G401.6 (cell line): ENCODE data around the gene NHSL2.
"Not testable (repeated sequence)": the region's sequence is repeated elsewhere in the genome, so short reads cannot be mapped to it uniquely, and the experiment has no call there.

Source experiments
- FAIRE-seq: peaks from 2 replicates; lab custom pipeline; 2012; peaks lifted over from hg19 to GRCh38; lab: Jason Lieb, UNC

The NHSL2 gene

DNA sequence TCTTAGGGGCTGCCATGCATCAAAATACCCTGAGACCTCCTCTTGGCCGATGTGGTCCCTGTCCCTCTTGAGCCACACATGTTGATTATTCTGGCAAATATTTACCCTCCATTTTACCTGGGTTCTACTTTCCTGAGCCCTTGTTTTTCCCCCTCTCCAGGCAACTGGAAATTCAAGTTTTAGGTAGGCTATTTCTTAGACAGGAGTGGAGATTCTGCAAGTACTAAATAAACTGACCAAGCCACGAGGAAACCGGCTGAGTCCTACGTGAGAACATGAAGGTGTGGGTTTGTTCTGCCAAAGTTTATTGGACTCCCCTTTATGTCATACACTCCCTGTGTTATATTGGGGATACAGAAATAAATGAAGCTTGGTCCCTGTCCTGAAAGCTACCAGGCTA, 133.0 kb downstream of the NHSL2 start:
- FAIRE-seq = no peak

DNA sequence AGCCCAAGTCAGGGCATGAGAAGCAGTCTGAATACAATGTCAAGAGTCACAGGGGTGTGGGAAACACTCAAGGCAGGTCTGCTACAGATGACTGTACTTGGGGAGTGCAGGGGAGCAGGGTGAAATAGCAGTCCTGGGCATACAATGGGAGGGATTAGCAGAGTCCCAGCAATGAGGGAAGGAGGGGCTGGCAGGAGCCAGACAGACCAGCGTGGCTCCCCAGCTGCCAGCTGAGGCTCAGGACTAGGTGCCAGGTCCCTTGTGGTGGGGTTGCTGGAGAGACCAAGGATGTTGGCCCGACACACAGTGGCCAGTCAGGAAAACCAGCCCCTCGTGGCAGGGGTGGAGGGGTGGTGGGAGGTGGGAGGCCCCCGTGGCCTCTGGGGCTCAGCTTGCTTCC, 134.5 kb downstream of the NHSL2 start:
- FAIRE-seq = no peak

DNA sequence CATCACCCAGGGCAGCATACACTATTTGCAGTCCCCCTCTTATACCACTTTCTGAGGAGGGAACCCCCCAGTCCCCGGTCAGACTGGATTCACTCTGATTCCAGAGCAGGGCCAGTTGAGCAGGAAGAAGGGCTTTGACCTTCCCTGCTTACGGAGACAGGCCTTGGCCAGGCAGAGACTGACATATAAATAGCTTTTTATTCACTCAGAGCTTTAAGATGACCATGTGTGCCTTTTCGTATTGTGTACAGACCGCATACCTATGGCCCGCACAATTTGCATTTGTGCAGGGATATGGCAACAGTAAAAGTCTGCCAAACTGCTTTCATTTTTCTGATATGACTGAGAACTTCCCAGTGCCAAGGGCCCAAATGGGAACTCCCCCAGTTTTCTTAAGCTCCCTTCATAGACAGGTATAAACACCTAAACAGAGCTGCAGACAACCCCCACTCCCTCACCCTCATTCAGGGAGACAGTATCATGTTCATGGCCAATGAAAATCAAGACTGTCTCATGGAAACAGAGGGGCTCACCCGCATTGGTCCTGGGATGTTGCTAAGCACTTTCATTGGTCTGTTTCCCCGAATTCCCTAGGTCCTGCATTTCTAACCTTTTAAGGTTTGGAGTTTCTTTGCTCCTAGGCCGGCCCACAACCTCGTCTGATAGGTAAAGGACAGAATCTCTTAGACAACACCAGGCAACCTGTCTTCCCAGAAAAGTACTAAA, 135.1 kb downstream of the NHSL2 start:
- FAIRE-seq = no peak

DNA sequence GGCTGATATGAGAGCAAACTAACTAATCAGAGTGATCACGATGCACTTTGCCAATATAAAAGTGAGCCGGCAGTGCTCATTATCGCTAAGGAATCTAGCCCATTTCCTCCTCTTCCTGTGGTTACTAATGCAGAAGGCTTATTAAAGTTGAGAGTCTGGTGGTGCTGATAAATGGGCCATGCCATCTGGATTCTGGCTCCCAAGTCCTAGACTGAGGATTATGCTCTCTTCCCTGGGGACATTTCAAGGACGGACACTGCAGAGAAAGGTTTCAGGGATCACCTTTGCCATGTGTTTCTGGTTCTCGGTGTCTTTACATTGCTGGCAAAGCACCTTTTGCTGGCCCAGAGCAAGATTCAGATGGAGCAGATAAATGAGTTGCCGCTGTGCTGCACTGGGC, 135.8 kb downstream of the NHSL2 start:
- FAIRE-seq = no peak

DNA sequence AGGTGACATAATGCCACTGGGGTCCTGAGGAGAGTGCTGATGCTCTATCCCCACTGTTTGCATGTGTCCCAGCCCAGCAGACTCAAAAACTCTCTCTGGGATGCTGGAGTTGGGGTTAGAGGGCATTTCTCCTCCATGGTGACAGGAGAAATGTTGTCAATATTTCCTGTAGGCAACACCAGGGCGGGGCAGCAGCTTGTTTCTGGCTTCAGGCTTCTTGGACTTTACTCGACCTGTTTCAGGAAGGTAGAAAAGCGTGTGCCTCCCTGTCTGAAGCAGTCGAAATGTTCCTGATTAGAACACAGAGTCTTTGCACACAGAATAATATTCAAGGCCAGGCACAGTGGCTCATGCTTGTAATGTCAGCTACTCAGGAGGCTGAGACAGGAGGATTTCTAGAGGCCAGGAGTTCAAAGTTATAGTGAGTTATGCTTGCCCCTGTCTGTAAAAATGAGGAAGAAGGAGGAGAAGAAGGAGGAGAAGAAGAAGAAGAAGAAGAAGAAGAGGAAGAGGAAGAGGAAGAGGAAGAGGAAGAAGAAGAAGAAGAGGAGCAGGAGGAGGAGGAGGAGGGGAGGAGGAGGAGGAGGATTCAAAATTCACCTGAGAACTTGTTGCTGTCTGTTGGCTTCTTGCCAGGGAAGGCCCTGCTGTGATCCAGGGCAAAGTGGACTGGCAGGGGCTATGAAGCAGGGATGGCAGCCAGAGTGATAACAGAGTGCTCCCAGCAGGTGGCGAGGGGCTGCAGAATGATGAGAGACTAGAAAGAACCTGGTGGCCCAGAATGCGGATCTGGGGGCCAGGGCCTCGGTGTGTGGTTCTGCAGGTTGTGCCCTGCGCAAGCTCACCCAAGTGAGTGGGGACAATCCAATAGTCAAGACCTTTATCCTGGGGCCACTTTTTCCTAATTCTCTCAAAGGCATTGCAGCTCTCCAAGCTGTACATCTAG, 138.1 kb downstream of the NHSL2 start:
- no peak for FAIRE-seq

DNA sequence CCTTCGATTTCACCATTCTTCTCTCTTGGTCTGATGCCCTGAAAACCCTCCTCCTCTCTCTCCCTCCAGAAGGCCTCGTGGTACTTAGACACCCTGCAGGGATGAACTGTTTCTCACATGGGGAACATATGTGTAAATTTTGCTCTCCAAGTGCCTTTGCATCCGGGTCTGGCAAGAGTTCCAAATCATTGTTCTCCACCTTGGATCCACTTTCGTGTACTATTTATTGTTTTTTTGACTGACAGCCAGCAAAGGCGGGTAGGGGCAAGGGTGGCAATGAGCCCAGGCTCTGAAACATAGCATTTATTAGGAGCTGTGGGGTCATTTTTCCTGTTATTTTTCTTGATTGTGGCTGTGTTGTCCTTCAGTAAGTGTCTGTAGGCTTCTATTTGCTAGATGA, 139.4 kb downstream of the NHSL2 start:
- FAIRE-seq = no peak

DNA sequence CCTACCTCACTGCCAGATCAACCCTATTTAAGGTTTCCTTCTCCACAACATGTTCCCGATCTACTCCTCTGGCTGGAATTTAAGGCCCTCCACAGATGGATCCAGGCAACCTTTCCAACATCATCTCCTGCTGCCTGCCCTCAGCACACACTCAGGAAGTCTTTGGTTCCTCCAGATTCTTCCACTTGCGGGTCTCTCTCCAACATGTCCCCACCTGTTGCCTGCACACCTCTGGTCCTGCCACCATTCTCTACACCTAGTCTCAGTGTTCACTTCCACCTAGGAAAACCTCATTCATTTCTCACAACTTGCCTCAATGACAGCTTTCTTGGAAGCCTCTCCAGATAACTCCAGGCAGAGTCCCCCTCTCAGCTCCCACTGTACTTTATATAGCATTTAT, 140.9 kb downstream of the NHSL2 start:
- no peak for FAIRE-seq

DNA sequence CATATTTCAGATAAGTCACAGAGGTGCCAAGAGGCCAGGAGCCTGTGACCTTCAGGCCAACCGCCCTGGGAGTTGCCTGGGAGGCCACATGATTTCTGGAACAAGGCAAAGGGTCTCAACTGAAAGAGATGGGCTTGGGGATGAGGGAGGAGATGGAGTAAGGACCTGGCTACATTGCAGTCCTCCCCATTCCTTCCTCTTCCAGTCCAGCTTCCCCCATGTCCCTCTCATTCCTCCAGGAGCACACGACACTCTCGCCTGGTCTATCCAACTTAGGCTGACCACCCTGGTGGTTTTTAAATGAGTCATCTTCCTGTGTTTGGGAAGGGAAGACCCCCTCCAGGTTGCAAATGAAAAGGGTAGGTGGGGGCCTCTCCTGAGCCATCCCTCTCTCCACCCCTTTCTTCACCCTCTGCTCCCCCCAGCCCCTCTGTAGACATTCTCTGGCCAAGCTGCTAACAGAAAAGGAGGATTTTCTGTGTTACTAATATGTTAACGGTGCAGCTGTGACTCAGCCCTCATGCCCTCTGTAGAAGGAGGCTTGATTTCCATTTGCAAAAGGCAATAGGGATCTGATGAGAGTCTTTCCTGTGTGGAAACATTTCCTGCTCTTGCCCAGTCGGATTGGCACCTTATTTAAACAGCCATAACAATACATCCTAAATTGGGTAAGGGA, 141.9 kb downstream of the NHSL2 start:
- FAIRE-seq = no peak

DNA sequence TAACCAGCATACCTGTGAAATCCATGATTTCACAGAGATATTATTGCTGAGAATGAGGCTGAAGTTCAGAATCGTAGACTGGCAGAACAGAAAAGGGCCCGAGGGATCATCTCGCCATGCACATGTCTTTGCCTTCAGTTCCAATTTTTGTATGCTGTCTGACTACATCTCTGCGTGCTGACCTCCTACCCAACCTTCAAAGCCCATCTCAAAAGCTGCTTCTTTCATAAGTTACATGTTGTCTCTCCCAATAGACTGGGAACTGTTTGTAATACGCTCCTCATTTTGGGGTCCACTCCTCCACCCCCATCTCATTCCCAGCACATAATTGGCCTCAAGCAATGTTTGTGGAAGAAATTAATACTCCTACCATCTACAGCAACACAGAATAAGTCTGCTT, 142.9 kb downstream of the NHSL2 start:
- FAIRE-seq = no peak

DNA sequence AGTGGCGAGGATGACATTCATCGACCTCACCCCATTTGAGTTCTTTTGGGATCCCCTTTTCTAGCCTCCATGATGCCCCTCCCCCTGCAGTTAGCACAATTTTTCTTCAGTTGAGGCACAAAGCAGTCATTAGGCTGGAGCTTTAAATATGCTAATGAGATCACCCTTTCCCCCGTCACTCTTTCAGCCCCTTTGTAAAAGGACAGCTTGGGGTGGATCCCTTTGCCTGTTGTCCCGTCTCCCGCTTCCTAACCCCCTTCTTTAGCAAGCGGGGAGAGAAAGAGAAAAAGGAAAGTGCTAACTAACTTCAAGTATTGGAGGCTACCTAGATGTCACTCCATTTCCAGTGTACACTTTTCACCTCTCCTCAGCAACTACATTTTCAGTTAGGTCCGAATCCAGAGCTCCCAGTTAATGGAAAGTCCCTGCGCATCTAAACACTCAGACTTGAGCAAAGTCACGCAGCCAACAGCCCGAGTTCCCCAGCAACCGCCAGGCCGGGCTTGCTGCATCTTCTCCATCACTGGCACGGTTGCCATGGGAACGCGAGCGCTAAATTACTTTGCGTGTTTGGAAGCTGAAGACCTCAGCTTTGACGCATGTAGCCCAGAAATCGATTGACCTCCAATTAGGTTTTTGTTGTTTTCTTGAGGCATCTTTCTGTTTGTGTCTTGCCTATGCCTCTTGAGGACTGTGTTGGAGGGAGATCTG, 144.3 kb downstream of the NHSL2 start:
- FAIRE-seq = no peak

DNA sequence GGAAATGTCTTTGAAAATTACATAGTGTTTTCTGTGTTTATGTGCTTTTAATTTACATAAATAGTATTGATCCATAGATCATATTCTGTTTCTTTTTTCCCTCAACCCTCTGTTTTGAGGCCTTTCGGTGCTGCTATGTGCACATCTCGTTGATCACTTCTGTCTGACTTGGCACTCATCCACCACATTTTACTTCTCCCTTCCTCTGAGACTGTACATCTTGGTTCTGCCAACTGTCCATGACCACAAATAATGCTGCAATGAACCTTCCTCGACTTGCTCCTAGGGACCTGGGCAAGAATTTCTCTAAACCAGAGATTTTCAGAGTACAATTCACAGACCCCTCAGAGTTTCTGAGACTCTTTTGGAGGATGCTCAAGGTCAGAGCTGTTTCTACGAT, 146.7 kb downstream of the NHSL2 start:
- FAIRE-seq = no peak

DNA sequence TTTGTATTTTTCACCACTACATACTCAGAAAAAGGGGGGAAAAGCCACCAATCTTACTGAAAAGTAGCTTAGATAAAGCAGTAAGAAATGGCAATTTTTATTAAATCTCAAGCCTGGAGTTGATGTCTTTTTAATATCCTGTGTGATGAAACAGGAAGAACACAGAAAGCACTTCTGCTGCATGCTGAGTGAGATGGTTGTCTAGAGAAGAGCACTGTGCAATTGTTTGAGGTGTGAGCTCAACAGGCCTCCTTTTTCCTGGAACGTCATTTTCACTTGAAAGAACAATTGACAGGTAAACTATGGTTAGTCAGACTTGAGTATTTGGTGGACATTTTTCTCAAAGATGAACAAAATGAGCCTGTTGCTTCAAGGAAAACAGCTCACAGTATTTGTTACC, 147.2 kb downstream of the NHSL2 start:
- FAIRE-seq = no peak

DNA sequence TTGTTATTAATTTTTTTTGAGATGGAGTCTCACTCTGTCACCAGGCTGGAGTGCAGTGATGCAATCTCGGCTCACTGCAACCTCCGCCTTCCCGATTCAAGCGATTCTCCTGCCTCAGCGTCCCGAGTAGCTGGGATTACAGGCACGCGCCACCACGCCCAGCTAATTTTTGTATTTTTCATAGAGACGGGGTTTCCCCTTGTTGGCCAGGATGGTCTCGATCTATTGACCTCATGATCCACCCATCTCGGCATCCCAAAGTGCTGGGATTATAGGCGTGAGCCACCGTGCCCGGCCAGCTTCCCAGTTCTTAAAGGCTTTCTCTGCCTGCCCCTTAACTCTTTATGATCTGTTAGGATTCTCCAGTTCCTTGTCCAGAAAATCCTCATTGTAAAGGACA, 147.7 kb downstream of the NHSL2 start:
- not testable (repeated sequence) for FAIRE-seq

DNA sequence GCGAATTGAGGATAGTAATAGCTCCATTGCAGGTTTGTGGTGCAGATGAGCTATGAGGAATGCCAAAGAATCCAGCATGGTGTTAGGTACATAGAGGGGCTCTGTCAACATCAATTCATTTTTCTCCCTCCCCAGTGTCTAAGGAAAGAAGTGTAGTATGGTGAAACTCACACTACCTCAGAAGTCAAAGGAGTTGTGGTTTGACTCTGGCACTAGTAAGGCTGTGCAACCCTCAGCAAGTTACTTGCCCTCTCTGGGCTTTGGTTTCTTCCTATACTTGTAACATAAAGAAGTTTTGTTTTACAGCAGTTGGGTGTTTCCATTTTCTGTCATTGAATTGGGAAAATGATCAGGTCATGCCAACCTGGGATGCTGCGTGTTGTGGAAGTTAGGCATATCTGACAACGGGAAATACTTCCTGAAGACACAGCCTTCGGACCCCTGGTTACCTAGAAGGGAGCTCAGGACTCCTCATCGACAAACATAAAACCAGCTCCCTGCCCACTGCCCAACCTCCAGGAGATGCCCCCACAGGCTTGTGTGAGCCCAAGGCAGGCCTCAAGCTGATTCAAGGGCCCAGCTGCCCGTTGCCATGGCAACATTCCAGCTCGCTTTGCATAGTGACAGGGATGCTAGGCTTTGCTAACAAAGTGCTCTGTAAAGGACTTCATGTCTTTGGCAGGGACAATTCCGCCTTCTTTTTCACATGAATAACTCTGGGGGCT, 149.7 kb downstream of the NHSL2 start:
- no peak for FAIRE-seq

DNA sequence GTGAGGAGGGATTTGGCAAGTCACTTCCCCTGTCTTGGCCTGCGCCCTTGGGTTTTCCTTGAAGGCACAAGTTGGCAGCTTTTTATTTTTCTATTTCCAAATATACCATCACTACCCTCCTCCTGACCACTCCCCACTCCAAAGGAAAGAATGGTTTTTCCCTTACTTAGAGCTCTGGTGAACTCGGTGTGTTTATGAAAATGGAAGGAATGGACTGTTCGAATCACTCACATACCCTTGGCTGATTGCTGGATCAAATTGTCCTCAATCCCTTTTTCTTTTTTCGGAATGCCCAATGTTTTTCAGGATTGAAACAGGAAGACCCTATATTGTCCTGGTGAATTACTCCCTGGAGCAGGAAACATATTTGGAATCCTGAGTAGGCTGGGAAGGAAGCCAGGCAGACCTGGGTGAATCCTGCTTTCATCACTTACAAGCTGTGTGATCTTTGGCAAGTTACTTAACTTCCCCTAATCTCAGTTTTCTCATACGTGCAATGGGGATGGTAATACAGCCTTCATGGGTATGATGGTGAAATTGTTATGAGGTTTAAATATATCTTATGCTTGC, 150.4 kb downstream of the NHSL2 start:
- no peak for FAIRE-seq

DNA sequence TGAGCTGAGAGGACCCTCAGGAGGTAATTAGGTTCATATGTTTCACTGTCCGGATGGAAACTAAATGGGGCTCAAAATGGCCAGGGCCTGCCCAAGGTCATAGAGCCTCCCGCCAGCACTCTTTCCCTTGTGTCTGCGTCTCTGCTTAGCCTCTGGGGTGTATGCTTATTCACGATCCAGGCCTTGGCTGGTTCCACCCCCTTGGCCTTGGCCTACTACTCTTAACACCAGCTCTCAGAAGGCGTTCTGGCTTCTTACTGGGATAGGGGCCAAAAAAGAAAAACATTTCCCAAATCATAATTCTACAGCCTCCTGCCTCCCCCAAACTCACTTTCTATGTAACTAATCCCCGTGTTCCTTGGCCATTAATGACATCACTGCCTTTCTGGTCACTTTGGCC, 152.3 kb downstream of the NHSL2 start:
- FAIRE-seq = no peak

DNA sequence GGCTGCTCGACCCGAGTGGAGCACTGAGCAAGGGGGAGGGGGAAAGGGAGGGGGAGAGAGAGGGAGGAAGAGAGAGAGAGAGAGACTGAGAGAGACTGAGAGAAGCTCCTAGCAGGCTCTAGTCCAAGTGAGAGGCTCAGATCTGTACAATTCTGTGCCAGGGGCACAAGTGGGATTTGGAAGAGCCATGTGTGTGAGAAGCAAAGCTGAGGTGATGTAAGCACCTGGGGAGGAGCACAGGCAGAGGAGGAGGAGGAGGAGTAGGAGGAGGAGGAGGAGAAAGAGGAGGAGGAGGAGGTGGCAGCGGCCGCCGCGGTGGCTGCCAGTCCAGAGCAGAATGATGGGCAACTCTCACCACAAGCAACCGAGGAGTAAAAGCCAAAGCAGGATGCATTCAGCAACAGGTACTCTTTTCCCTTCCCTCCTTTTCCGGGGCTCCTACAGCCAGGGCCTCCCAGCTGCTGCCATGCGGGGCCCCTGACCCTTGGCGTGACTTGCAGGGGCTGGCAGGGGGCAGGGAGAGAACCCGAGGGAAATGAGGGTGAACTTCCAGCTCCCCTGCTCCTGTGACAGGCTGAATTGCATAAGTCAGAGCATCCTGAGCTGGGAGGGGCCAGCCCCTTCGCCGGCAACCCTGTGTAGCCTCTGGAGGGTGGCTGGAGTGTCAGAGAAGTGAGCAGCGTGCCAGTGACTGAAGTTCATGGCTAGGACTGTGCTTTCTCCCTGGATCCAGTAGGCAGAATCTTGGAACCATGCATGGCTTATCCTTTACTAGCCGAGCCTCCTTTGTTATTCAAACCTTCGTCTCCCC, 158.9 kb downstream of the NHSL2 start:
- no peak for FAIRE-seq

DNA sequence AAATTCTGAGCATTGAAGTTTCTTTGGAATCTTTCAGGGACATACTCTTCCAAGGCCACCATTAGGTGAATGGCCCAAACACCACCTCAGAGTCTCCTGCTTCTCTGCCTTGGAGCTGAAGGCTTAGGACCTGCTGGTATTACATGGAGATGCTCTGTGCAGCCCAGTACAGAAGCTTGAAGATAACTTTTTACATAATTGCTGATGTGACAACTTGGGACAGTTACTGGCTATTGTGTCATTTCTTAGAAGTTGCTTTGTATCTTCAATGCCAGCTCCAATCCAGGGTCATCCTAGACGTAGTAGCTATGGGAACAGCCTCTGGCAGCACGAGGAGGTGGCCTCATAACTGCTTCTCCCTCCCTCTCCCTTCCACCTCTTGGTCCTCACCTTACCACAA, 160.6 kb downstream of the NHSL2 start:
- FAIRE-seq = no peak

DNA sequence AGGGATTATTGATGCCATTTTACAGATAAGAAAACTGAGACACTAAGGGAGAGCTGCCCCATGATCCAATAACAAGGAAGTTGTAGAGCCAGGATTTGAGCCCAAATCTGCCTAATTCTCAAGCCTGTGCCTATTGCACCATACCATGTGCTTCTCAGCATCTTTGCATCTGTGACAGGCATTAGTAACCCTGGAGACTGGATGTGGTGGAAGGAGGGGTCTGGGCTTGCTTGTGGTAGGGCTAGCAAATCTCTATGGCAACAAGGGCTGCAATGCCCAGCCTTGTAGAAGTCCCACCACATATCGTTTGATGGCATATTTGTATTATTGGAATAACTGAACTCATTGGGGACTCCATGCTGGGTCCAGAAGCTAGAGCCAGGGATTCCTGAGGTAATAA, 163.0 kb downstream of the NHSL2 start:
- no peak for FAIRE-seq

DNA sequence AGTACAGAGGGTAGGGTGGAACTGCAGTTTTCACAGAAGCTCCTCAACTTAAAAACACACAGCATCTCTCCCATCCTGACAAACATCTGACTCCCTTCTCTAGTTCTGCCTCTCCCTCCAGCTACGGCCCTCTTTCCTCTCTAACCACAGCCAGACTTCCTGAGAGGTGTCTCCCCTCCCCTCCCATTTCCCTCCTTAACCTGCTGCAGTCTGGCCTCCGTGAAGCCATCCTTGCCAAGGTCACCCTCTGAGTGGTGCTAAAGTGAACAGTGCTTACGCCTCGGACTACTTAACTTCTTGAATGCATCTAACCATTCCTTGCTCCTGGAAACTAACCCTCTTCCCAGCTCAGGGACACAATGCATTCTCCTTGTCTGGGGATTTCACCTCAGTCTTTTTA, 167.8 kb downstream of the NHSL2 start:
- FAIRE-seq = no peak

DNA sequence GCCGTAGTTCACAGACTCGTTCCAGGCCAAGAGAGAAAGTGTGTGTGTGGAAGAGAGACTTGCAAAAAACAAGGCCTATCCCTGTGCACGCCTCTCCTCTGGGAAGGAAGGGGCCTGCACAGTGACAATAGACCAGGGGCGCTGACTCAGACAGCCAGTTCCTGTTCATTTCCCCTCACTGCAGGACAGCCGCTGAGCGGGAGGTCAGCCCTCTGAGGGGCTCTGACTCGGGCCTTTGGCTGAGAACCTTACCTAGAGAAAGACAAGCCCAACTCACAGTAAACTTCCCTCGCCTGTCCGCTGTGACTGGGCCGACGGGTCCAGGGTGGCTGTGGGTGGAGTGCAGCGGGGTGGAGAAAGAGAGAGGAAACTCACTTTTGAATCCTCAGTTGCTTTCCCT, 169.0 kb downstream of the NHSL2 start:
- no peak for FAIRE-seq
